ENCODE data around the gene RPN2. TPM values are rescaled to one million over a fixed set of nuclear protein-coding genes. Genes with fewer than 3 reads are reported as not detected.

RPN2 gene
- total RNA-seq, 1 donor from 2014 or later: 237 TPM

DNA sequence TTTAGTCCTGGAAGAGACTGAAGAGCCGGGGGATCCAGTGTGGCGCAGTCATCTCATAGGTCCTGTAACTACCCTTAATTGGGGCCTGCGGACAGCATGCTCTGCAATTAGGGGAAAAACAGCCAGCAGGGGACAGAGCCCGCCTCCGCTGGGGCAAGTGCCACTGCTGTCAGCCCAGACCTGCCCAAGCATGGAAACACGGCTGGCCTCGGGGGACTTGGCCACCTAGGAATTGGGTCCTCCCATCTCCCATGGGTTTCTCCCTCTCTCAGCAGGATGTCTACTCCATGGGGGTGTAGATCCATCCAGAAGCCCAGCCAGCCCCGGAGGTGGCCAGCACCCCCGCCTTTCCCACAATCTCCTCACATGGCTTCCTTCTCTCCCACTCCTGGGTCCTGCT, 78.9 kb downstream of the RPN2 start:
- Histone ChIP-seq H3K36me3 (ENCODE audit: control insufficient read depth, insufficient read depth, low read length) (no peaks in the 10 kb centered on the region), H3K4me3 (ENCODE audit: low read depth, low read length) (no peak overlapping the region), H3K27me3 (ENCODE audit: control insufficient read depth, insufficient read depth, low read length) (peaks cover 15% of the 10 kb centered on the region)
- DNase-seq (ENCODE audit: low read depth): no peak
- TF ChIP-seq, protein P1, sequence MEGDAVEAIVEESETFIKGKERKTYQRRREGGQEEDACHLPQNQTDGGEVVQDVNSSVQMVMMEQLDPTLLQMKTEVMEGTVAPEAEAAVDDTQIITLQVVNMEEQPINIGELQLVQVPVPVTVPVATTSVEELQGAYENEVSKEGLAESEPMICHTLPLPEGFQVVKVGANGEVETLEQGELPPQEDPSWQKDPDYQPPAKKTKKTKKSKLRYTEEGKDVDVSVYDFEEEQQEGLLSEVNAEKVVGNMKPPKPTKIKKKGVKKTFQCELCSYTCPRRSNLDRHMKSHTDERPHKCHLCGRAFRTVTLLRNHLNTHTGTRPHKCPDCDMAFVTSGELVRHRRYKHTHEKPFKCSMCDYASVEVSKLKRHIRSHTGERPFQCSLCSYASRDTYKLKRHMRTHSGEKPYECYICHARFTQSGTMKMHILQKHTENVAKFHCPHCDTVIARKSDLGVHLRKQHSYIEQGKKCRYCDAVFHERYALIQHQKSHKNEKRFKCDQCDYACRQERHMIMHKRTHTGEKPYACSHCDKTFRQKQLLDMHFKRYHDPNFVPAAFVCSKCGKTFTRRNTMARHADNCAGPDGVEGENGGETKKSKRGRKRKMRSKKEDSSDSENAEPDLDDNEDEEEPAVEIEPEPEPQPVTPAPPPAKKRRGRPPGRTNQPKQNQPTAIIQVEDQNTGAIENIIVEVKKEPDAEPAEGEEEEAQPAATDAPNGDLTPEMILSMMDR (IDR thresholded peaks at IDR 0.05; ENCODE audit: insufficient read depth, low read length, poor library complexity, severe bottlenecking): no peak

DNA sequence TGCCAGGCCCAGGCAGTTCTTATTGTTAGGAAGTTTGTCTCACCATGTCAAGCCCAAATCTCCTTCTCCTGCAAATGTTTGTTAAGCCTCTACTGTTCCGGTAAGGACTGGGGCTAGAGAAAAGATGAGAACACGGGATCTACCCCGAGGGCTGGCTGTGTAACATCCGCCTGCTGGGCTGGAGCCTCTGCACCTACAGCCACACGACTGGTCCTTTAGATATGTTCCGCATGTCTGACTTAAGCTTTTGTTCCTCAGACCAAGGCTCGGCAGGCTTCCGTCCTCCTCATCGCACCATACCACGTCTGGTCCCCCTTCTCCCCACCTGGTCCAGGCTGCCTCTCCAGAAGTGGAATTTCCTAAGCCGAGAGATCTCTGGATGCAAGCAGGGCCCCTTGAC, 79.9 kb downstream of the RPN2 start:
- H3K27me3 ChIP-seq (ENCODE audit: control insufficient read depth, insufficient read depth, low read length): peaks cover 15% of the 10 kb centered on the region
- TF ChIP-seq, protein P1 (IDR thresholded peaks at IDR 0.05; ENCODE audit: insufficient read depth, low read length, poor library complexity, severe bottlenecking): no peak
- no peaks in the 10 kb centered on the region for H3K36me3 ChIP-seq (ENCODE audit: control insufficient read depth, insufficient read depth, low read length)

DNA sequence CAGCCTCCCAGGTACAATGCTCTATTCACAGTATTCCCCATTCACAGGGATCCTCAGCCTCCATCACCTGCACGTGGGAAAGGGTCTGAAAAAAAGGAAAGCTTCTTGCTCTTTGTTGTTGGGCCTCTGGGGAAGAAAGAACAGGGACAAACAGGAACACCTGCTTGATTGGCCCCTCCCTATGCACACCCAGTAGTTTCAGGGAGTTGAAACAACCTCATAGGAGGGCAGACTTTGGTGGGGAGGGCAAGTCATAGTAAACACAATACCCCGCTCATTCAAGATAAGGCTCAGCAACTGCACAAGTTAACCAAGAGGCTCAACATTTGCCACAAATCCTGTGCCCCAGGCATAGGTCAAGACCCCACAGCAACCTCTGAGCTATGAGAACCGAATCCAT, 80.7 kb downstream of the RPN2 start:
- H3K27me3 ChIP-seq (ENCODE audit: control insufficient read depth, insufficient read depth, low read length): peaks cover 15% of the 10 kb centered on the region
- TF ChIP-seq, protein P1 (IDR thresholded peaks at IDR 0.05; ENCODE audit: insufficient read depth, low read length, poor library complexity, severe bottlenecking): no peak
- no peaks in the 10 kb centered on the region for H3K36me3 ChIP-seq (ENCODE audit: control insufficient read depth, insufficient read depth, low read length)
- no peak overlapping the region for H3K4me3 ChIP-seq (ENCODE audit: low read depth, low read length)
- no peak for DNase-seq (ENCODE audit: low read depth)

More for the DNA sequence above, 79.9 kb downstream of the RPN2 start:
- DNase-seq (ENCODE audit: low read depth): no peak
- no peak overlapping the region for H3K4me3 ChIP-seq (ENCODE audit: low read depth, low read length)

DNA sequence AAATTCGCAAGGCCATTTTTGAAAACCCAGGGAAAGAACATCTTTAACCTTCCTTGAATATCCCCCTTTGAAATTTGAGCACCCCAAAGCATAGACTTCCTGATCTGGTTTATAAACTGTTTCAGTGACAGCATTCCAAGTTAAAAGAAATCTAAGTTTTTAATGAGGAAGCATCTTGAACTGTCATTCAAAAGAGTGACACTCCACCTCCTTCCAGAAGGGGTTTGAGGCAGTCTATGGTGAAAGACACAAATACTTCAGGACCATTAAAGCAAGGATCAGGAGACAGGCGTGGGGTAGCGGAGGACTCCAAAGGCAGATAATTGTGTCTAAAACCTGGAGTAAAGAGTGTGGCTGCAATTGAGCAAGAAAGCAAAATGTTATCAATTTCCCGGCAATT, 81.8 kb downstream of the RPN2 start:
- no peak overlapping the region for H3K4me3 ChIP-seq (ENCODE audit: low read depth, low read length)
- H3K36me3 ChIP-seq (ENCODE audit: control insufficient read depth, insufficient read depth, low read length): no peaks in the 10 kb centered on the region
- TF ChIP-seq, protein P1 (IDR thresholded peaks at IDR 0.05; ENCODE audit: insufficient read depth, low read length, poor library complexity, severe bottlenecking): no peak
- no peak for DNase-seq (ENCODE audit: low read depth)
- peaks cover 15% of the 10 kb centered on the region for H3K27me3 ChIP-seq (ENCODE audit: control insufficient read depth, insufficient read depth, low read length)

DNA sequence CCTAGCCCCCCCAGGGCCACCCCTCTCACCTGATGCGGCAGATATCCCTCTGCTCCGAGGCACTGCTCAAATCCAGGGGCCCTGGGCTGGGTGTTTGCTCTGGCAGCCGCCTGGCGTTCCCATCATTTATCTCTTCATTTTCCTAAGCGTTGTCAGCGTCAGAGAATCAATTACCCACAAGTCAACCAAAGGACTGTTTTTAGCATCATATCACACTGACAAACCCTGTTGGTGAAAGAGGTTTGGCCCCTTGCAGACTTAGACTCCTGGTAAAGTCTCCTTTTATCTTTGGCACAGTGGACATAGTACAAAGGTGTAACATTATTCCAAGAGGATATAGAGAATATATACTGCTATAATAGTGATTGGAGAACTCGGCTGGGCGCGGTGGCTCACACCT, 82.6 kb downstream of the RPN2 start, which contains the start of gene GHRH:
GHRH (minus strand) TSS at position 101 of the 400 bp plus-strand sequence. CDS start 4,925 bp downstream, outside the sequence.
- H3K4me3 ChIP-seq (ENCODE audit: low read depth, low read length): no peak within 1 kb of the TSS
- H3K36me3 ChIP-seq (ENCODE audit: control insufficient read depth, insufficient read depth, low read length): no peaks in the 10 kb centered on the region
- TF ChIP-seq, protein P1 (IDR thresholded peaks at IDR 0.05; ENCODE audit: insufficient read depth, low read length, poor library complexity, severe bottlenecking): no peak
- no peak for DNase-seq (ENCODE audit: low read depth)
- peaks cover 15% of the 10 kb centered on the region for H3K27me3 ChIP-seq (ENCODE audit: control insufficient read depth, insufficient read depth, low read length)

DNA sequence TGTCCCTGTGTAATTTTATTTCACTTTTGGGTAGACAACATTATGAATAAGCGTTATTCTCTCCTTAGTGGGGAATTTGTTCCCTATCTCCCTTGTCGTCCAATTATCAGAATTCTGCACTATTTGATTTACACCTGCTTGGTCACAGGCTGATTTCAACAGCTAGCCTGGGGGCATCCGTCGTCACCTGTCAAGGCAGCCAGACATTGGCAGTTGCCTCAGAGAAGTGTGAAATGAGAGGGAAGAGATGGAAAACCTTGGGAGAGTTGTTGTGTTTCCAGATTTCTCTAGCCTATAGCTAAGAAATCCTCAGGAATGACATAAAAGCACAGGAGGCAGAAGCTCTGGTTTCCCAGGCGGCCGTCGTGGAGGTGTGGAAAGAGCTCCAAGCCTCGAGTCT, 83.4 kb downstream of the RPN2 start:
- no peak for DNase-seq (ENCODE audit: low read depth)
- Histone ChIP-seq H3K36me3 (ENCODE audit: control insufficient read depth, insufficient read depth, low read length) (no peaks in the 10 kb centered on the region), H3K4me3 (ENCODE audit: low read depth, low read length) (no peak overlapping the region), H3K27me3 (ENCODE audit: control insufficient read depth, insufficient read depth, low read length) (peaks cover 15% of the 10 kb centered on the region)
- TF ChIP-seq, protein P1 (IDR thresholded peaks at IDR 0.05; ENCODE audit: insufficient read depth, low read length, poor library complexity, severe bottlenecking): no peak

Data from kidney epithelial cell (primary cell).